ENCODE results near the gene GATAD2B.

The GATAD2B gene

DNA sequence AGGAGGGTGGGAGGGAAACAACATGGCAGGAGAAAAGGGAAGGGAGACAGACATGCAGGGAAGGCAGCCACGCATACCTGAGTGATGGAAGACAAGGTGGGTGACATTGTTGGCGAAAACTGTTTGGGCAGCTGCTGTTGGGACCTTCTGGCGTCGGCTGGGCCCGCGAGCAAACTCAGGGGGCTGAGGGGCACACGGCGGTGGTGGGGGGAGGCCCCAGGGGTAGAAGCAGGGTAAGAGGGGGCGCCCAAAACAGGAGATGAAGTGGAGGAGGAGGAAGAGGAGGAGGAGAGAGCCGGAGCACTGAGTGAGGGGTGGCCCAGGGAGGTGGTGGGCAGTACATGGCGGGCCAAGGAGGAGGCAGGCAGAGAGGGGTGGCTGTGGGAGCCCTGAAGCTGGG lies 28.4 kb upstream of the GATAD2B start:
- no peak for DNase-seq

DNA sequence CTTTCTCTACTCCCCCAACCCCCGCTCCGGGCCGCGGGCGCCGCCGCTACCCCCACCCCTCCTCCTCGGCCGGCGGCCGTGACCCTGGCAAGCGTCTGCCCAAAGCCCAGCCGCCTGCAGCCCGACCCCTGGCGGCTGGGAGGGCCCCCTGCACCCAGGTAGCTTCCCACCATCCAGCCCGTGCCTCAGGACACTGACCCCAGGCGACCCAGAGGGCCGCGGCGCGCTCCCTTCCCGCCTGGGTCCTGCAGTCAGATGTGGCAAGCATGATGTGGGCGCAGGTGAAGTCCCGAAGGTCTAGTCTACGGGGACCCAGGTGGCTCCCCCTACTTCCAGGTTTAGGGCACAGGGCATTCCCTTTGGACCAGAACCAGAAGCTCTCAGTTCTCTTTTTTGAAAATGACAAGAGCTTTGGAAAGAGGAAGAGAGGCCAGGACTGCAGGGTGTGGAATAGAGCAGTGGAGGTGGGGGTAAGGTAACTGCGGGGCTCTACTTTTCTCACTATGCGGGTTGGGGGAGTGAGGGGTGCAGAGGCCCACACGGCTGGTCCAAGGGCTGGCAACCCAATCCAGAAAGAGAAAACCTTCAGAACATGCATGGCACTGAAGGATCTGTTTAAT lies 24.0 kb upstream of the GATAD2B start, which contains the start of gene DENND4B:
TSS of gene DENND4B (minus strand) at position 97 of the 620 bp plus-strand sequence. CDS start 2,344 bp downstream, outside the sequence.
- DNase-seq: peak; percentile 95

DNA sequence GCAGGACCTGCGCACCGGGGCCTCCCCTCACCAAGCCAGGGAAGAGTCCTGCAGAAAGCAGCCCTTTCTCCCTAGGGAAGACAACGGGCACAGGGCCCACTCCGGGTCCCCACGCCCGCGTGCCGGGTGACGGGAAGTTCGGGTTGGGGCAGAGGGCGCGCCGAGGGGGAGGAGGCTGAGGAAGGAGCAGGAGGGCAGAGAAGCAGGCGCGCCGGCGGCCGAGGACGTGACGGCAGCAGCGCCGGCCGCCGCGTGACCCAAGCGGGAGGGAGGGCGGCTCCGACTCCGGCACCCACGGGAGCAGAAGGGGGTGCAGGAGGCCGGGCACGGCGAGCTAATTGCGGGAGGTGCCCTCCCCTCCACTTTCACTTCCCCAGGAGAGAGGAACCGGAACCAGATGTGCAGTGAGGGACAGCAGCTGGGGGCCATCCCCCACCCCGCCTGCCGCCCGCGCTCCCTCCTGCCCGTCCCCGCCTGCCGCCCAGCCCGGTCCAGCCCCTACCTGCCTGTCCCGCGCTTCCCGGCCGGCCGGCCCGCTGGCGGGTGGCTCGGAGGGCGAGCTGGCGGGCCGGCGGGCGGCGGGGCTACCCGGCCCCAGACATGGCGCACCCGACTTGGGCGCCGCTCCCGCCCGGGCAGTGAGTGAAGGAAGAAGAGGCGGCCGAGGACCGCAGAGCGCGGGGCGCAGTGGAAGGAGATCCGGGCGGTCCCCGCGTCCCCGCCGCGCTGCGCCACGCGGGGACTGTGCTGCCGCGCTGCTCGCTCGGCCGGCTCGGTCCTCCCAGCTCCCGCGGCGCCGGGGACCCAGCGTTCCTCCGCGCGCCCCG lies 23.2 kb upstream of the GATAD2B start:
- DNase-seq: peak; percentile 78

DNA sequence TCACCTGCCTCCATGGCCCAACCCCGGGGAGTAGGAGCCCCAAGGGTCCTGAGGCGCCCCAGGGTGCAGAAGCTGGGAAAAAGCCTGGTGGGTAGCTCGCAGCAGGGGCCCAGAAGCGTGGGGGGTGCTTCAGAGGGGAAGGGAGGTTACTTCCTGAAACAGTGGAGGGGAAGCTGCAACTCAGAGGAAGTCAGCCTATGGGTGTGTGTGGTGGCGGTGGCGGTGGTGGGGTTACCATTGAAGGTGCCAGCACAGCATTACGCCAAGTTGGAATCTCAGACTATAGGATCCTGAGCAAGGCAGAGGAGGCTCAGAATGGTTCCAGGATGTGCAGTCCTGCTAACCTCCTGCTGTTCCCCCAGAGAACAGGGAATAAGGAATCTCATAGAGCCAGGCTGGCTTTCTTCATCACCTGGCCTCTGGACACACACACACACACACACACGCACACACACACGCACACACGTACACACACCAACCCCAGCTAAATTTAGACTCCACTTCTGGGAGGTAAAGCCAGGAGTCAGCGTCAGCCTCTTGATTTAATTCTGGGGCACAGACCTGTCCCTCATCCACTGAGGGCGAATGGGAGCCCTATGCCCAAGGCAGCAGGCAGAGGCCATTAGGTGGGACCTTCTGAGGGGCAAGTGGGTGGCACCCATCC lies 22.5 kb upstream of the GATAD2B start:
- DNase-seq: peak; percentile 84

DNA sequence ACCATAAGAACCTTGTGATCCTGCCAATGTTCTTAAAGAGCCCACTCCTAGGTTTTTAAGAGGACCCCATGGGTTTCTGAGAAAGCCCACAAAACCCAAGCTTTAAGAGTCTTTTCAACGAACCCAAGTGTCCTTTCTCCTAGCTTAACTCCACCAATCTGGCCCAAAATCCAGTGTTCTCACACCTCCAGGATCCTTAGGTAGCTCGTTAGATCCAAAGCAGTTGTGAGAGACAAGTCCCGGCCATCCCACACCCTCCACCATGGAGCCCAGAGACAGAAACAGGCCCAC lies 22.0 kb upstream of the GATAD2B start:
- peak; percentile 62 for DNase-seq

DNA sequence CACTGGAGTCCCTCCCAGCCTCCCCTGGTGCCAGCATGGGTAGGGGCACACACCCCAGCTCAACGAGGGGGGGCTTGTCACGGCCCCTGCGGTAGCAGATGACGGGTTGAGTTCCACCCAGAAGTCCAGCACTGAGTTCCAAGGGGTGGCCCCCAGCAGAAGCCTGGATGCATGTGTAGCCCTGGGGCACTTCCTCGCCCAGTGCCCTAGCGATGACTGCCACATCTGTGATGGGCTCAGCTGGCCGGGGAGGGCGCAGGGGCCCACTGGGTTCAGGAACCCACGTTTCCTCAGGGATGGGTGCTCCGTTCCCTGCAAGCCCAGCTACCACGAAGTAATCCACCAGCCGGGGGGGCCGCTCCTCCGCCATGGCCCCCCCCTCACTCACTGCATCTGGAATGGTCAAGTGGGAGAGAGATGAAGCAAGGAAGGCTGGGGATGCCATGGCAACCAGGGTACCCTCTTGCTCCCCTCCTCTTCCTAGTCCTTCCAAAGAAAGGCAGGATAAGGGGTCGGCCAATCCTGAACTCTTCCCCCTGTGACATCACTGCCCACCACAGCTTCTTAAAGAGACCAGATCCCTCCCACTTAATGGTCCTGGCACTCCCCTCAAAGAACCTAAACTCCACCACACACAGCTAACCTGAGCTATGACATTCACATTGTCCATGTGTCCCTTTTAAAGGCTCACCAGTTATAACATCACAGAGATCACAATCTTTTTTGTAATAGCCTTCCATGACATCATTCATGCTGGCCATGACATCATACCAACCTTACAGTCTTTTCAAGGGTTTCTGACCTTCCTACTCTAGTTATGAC lies 21.4 kb upstream of the GATAD2B start:
- DNase-seq: no peak

DNA sequence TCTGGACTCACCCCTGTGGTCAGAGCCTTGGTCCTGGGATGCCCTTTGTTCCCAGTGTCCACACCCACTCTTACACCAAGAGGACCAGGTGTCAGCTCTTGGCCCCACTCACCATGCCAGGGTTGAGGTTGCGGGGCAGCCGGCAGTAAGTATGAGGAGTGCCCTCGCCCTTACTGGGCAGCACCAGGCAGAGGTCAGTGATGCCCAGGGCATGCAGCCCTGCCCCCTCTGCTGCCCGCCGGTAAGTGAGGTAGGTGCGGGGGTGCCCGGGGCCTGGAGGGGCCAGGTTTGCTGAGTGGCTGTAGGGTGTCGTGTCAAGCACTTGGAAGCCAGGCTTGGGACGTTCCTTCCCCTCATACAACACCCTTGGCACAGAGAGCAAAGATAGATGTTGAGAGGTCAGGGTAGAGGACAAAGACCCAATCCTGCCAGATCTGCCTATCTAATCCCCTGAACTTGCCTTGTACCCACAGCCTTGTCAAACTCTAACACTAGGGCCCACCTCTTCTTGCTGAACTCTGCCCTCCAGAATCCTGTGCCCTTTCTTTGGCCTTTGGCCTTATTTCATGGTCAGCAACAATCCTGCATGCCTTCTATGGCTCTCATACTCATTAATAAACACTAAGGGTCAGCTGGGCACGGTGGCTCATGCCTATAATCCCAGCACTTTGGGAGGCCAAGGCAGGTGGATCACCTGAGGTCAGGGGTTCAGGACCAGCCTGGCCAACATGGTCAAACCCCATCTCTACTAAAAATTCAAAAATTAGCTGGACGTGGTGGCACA lies 20.2 kb upstream of the GATAD2B start:
- no peak for DNase-seq

DNA sequence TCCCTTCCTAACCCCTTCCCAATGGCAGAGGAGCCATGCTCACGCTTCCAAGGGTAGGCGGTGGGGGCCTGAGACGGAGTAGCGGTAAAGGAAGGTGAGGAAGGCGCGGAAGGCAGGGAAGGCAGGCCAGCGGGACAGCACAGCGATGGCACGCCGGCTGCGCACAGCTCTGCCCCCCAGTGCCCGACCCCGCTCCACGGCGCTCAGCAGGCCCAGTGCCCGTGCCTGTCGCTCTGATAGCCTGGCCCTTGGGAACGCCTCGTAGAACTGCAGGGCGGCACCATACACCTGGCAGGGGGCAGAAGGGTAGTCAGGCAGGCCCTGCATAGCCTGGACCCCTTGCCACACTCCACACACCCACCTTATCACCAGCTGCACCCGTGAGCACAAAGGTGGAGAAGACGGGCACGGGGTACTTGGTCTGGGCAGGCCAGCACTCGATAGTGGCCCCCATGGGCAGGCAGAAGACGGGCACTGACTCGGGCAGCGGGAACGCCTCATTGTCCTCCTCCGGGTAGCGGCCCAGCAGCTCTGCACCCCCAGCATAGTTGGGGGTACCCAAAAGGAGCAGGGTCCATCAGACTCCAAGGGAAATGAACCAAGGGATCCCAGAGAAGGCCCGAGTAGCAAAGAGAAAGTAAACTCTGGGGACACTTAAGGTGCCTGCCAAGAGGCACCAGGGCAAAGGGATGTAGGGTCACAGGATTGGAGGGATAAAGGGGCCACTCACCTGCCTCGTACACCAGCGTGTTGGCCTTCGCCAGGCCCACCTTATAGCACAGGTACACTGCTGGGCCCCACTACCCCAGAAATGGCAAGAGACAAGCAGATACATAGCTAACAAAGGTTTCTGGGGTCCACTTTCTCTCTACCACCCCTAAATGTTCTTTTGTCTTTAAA lies 19.3 kb upstream of the GATAD2B start:
- DNase-seq: no peak

DNA sequence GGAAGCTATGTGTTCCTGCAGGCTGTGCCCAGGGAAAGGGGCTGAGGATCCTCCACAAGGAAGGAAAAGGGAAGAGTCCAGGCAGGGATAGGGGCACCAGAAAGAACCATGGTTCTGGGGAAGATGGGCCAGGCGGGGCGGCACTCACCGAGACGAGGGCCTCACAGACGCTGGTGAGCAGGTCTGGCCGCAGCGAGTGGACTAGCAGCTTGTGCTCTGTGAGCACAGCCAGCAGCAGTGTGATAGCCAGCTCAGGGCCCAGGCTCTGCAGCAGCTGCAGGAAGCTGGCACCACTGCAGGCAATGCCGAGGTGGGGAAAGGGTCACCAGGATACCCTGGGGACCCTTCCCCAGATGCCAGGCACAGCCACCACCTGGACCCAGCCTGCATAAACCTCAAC lies 18.0 kb upstream of the GATAD2B start:
- no peak for DNase-seq

DNA sequence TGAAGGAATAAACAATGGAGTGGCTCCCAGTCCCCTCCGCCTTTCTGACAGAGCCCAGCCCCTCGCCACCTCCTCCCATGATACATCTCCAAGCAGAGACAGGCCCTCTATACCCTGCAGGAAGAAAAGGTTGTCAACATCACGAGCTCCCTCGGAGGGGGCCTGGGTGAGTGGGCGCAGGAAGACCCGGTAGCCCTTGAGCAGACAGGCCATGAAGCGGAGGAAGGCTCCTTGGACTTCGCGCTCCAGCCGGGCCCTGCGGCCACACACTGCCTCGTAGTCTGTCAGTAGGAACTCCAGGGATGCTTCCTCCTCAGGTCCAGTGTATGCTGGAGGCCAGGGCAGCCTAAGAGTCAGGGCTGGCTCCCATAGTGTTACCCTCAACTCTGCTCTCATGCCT lies 16.7 kb upstream of the GATAD2B start:
- DNase-seq: no peak

DNA sequence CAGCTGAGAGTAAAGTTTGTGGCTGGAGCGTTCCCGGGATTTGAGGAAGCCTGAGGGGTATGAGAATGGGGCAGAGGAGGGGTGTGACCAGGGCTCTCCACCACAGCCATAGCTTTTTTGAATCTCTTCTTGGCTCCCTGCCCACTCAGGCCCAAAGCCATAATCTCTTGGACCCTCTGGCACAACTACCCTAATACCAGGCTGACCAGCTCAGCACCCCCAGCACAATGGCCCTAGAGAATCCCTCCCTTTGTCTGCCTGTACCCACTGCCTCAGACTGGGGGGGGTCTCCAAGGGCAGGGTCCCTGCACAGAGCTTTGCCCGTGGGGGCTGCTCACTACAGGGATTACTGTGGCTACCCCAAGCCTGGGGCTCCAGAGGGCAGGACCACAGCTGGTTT lies 16.2 kb upstream of the GATAD2B start:
- DNase-seq: no peak

DNA sequence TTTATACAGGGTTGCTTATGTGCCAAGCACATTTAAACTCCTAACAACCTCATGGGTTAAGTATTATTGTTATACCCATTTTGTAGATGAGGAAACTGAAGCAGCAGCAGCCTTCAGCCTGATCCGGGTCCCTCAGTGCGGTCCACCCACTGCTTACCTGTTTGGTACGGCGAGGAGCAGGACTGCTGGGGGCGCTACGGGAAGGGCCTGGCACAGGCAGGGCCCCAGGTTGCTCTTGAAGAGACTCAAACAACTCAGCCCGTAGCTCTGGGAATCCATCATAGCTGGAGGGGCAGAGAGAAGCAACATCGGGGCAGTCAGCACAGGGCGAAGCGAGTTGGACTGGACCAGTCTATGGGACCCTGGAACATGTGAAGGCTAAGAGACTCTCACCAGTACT lies 14.6 kb upstream of the GATAD2B start:
- DNase-seq: no peak

DNA sequence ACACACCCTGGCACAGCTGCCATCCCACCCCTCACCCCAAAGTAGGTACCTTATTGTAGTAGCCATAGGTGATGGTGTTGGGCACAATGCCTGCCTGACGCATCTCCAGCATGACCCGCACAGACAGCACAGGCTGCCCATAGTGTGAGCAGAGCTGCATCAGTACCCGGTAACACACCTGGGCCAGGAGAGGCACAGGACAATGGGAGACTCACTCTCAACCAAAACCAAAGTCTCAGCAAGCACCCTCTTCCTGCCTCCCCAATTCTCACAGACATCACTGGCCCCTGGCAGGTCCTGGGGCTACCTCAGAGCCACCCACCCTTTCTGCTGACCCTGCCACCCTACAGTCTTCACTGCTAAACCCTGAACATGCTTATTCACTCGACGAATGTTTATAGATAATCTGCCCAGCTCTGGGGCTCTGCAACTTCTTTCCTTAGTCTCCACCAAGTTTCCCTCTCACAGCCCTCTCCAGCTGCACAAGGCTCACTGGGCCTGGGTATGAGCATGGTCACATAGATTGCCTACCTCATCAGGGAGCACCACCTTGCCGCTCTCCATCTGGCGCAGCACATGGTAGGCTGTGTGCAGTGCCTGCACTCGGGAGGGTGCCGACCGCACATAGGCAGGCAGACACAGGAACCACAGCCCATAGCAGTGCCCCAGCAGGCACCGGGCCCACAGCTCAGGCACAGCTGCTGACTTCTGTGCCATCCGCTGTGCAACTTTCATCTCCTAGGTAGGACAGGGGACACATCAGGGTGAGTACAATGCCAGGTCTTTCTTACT lies 13.4 kb upstream of the GATAD2B start:
- no peak for DNase-seq

DNA sequence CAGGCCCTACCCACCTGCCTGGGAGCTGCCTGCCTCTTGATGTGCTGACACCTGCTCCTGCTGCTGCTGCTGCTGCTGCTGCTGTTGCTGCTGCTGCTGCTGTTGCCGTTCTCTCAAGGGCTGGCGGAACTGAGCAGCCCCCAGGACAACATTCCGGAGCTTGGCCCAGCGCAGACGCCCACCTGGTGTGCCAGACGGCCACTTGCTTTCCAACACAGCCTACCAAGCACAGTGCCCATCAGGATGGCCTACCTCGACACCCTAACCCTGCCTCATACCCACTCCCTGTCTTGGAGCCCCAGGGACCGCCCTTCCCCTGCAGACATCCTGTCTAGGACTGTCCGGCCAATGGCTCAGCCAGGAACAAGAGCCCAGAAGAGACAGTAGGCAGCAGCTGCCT lies 12.0 kb upstream of the GATAD2B start:
- DNase-seq: no peak

DNA sequence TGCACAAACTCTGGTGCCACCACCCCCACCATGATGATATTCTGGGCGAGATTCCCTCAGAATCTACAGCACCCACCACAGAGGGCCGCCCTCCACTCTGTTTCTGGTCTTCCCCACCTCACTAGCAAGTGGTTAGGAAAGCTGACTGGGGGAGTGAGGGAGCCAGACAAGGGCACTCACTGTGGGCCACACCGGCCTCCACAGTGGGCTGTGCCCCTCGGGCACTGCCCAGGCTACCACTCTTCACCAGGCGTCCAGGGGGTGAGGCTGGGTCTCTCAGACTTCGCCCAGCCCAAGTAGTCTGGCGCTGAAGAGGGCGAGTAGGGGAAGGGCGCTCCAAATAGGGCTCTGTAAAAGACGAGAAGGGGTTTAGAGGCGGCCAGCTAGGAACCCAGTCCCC lies 11.2 kb upstream of the GATAD2B start:
- no peak for DNase-seq

DNA sequence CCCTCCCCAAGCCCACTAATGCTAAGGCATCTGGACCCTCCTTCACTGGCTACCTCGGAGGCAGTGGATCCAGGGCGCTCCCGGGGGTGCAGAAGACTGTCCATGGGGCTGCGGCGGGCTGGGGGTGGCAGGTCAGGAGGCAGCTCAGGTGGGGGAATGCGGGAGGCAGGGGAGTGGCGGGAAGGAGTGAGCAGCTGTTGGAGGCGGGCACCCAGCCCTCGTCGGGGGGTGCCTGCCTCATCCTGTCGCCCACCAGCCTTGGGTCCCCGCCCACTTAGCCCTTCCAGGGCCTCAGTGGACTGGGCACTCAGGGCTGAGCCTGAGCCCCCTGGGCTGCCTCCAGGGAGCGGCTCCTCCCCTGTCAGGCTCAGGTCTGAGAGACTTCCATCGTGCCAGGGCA lies 10.7 kb upstream of the GATAD2B start:
- no peak for DNase-seq

DNA sequence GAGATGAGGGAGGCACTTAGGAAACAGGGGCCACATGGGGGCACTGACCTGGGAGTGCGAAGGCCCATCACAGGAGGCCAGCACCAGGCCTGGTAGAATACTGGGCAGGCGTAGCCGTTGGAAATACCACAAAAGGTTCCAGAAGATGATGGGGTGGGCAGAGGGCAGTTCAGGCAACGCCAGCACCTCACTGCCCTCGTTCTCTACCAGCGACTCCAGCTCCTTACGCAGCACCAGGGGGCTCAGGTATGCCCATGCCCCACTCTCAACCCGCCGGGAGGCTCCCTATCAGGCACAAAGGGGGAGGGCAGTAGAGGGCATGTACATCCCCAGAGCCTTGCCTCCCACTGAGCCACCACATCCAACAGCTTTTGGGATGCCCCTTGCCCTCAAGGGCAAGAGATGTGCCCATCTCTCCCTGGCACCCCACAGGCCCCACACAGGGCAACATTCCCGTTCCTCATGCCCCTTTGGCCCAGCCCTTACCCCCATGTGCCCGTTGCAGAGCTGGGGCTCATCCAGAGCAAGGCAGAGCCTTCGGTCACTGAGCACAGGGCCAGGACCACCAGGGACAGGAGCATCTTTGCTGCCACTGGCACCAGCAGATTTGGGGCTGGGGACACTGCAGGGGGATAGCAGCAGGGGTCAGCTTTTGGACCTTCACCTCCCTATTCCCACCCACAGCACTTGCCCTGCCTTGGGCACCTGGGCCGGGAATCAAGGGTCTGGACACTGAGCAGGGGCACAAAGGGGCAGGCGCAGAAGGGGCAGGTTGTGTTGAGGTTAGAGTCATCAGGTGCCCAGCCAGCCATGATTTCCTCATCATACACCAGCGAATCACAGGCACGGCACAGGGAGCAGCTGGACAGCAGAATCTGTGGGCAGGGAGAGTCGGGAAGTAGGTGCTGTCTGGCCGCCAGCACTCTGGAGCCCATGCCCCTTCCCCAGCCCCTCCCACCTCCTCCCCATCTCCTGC lies 9.7 kb upstream of the GATAD2B start:
- no peak for DNase-seq

DNA sequence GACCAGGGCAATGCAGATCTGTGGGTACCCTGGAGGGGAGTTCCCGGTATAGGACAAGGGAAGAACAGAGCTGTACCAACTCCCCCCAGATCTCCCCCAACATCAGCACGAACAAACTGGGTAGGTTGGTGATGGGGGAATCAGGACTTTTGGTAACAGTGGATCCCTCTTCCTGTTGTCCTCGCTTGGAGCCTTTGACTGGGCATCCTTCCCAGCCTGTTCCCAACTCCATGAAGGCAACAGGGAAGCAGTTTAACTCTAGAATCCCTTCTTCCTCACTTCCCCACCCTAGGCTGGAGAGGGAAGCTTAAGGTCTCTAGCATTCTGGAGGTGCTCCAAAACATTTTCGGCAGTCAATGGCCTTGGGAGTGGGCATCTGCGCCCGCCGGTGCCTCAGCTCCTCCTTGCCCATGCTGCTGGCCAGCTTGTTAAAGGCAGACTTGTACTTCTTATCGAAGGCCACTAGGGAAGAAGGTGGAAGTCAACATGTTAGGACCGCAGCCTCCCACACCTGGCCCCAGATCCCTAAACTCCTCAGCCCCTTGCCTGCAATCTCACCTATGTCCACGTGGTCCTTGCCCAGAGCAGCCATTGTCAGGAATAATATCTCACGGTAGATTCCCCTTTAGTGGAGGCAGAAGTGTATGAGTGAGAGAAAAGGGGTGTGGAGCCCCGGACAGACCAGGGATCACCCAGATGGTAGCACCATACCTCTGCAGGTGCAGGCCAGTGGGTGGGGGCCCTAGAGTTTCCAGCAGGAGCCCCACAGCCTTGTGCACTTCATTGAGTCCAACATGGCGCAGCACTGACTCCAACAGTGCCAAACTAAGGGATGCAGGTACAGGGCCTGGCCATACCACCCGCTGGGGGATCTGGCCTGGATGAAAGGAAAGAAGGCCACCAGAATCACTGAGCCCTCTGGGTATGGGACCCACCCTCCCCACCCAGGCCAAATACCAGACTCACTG lies 7.5 kb upstream of the GATAD2B start:
- no peak for DNase-seq
